NCI-H2196 treated with DMSO at 0.1 percent for 48 hours (cell line): ENCODE results near the gene RNF220.

ENCODE experiments used
- DNase-seq: peaks from one replicate; lab custom pipeline; 2025; ENCODE audit not compliant: unreplicated experiment; lab: John Stamatoyannopoulos, UW

Gene RNF220

DNA sequence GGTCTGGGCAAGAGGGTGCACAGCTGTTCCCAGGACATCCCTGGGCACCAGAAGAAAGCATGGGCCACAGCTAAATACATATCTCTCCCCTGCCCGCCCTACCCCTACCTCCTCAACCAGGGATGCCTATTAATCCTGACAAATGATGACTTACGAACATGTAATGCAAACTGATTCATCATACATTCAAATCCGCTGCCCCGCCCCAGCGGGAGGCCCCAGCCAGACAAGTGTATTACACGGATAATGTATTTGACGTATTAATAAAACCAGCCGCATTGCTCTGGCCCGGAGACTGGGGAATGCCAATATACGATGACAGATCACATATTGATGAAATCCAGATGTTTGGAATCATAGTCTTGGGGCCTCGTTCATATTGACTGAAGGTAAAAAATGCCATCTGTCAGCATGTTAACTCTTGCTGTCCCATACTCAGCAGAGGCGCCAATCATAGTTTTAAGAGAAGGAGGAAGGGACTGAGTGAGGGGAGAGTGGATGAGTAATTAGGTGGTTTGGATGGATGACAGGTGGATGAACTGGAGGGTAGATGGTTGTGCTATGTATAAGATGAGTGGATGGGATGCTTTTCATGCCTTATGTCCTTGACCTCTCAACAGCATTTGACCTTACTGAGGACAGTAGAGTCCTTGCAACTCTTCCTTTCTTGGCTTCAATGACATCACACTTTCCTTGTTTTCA, 201.0 kb downstream of the RNF220 start:
- no peak for DNase-seq

DNA sequence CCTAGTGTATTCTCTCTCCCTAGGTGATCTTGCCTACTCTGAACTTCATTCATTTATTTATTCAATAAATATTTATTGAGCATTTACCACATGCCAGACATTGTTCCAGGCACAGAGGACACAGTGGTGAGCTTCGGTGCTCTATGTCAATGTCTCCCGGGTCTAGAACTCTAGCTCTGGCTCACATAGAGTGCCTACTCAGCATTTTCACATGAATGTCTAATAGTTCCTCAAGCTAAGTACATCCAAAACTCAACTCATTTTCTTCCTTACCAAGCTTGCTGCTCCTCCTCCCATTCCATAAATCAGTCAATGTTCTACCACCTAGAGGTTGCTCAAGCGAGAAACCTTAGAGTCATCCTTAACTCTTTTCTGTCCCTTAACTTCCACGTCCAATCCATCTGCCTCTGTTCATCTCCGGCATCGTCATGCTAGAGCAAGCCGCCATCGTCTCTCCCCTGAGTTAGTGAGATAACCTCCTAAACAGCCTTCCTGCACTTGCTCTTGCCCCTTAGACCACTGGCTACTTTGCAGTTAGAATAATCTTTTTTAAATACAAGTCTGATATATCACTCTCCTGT, 201.7 kb downstream of the RNF220 start:
- DNase-seq = no peak

GRCh38 chr1:44608141-44608540, 203.1 kb downstream of the RNF220 start:
- DNase-seq = no peak

GRCh38 chr1:44609412-44609767, 204.3 kb downstream of the RNF220 start:
- no peak for DNase-seq

GRCh38 chr1:44609768-44610526, 204.9 kb downstream of the RNF220 start:
- no peak for DNase-seq

DNA sequence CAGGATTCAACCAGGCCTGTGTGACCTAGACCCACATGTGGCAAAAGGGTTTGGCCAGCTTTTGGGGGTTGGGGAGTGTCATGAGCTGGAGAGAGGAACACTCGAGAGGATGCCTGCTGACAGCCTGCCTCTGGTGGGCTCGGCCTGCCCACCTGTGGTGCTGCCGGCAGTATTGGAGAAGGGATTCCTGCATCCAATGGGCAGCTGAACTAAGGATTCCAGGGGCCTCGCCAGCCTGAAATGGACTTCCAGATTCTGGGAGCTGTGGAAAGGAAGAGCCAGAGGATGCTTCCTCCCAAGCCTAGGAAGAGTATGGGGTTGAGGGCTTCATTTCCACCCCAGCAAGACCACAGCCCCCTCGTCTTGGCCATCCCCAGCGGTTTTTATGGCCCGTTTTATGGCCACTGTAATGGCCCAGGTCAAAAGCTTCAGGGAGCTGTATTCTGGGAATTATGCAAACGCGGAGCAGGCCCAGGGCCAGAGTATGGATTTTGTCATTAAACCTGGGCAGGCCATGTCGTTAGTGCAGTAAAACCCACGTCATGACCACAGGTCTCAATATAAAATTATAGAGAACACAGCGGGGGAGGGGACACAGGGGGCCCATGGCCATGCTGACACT, 205.6 kb downstream of the RNF220 start:
- DNase-seq = no peak

DNA sequence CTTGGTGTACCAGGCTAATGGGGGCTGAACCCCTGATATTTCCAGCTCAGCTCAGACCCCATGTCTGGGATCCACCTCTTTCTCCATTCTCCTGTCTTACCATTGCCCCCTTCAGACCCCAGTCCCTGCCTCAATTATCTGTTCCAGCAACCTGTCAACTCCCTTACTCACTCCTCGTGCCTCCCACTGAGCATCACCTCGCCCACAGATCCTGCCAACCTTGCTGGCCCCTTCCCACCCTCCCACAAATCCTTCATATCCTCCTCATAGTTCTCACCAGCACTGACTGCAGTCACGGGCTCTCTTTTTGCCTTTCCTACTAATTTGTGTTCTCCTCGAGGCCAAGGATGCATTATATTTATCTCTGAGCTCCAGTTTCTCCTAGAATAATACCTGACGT, 206.4 kb downstream of the RNF220 start:
- no peak for DNase-seq

- DNase-seq = no peak
These were observed 206.8 kb downstream of the RNF220 start for GRCh38 chr1:44611866-44612265.

DNA sequence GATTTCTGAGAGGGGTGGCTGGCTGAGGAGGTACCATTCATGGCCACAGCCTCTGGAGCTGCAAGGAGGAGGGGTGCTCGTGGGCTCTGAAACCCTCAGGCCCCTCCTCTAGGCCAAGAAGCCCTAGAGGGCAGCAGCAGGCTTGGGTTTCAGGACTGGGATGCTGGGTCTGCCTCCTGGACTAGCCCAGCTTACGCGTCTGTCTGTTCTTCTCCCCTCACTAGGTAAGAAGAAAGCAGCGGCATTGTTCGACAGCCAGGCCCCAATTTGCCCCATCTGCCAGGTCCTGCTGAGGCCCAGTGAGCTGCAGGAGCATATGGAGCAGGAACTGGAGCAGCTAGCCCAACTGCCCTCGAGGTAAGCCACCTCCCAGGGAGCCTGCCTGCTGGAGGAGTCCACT, 208.9 kb downstream of the RNF220 start:
- DNase-seq = no peak

- DNase-seq = no peak
These were observed 211.4 kb downstream of the RNF220 start for GRCh38 chr1:44616284-44616990.

GRCh38 chr1:44616991-44617702, 212.1 kb downstream of the RNF220 start:
- DNase-seq = no peak

GRCh38 chr1:44617703-44618029, 212.6 kb downstream of the RNF220 start:
- no peak for DNase-seq

- no peak for DNase-seq
These were observed 214.3 kb downstream of the RNF220 start for GRCh38 chr1:44619261-44619900.

DNA sequence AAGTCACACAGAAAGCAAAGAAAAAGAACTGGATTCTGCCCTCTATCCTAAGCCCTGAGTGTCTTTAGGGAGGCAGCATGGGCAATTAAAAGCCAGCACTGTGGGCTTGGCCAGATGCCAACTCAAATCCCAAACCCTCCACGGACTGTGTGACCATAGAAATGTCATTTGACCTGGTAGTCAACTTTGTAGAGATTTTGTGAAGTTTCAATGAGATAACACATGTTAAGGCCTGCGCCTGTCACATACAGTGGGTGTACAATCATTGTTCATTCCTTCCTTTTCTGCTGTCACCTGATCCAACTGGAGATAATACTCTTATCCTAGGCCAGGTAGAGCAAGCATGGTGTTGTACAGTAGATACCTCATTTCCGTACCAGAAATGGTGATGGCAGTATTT, 215.0 kb downstream of the RNF220 start:
- no peak for DNase-seq

- no peak for DNase-seq
These were observed 216.8 kb downstream of the RNF220 start for GRCh38 chr1:44621841-44622286.

DNA sequence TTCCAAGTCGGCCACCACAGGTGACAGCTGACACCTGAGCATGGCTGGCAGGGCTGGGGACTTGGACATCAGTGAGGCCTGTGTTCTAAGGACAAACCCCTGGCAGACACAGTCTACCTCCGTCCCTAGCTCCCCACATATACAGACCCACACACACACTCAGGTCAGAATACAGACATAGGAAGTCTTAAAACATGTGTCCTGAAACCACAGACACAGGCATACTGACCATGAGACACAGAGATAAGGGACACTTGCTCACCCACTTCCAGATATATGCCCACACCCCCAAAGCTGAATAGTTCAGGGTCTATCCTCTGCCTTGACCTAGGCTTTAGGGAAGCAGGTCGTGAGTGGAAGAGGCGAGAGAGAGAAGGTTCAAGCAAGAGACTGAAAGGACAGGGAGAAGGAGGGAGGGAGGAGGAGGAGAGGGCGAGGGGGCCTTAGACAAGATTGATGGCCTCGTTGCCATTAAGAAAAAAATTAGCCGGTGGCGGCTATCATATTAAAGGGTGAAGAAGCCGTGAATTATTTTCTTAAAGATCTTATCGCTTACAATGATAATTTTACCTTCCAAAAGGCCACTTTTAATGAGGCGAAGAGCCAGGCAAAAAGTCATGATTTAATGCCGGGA, 219.3 kb downstream of the RNF220 start:
- DNase-seq = no peak

DNA sequence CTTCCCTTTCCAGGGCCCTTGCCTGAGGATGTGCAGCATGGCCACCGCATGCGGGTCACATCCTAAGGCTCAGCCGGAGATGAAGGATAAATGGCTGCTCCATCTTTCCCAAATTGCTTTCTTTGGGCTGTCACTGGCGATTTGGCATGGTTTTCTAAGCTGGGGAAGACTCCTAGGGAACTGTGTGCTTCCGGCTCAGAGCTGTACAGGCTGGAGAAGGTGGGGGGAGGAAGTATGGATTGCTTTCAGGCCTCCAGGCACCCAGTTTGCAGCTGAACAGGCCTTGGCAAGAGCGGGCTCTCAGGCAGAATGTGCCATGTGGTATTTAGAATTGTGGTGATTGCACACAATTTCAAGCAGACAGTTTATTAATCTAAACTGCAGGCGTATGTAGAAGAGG, 220.3 kb downstream of the RNF220 start:
- DNase-seq = no peak

DNA sequence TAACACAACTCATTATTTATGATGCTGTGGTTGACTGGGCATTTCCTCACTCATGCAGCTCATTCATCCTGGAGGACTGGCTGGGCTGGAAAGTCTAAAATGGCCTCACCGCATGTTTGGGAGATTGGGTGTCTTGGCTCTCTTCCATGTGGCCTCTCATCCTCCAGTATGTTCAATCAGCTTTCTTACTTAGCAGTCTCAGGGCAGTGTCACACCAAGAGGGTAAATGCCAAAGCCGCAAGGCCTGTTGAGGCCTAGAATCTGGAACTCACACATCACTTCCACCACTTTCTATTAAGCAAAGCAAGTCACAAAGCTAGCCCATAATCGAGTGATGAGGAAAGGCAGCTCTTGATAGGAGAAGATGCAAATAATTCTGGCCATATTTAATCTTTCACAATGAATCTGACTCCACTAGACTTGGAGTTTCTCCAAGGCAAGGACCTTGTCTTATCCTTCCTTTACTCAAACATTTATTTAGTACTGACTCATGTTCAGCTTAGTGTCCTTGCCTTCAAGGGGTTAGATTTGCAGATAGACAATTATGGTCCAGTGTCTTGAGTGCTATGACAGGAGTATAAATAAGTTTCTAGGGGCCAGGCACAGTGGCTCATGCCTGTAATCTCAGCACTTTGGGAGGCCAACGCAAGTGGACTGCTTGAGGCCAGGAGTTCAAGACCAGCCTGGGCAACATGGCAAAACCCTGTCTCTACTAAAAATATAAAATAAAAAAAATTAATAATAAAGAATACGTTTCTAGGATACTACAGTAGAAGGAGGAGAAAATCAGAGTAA, 224.1 kb downstream of the RNF220 start:
- DNase-seq = no peak

- DNase-seq = no peak
These were observed 225.1 kb downstream of the RNF220 start for GRCh38 chr1:44630116-44630515.
